HG03095 (cell line): Measurements from ENCODE around the gene CCL3.
"Not testable (repeated sequence)": the region's sequence is repeated elsewhere in the genome, so short reads cannot be mapped to it uniquely, and the experiment has no call there.

Experiments
- ATAC-seq: cut with Tn5 transposase; IDR thresholded peaks from one replicate; pipeline ENCODE4 v1.9.1; 2021; ENCODE audit warnings: moderate library complexity; ENCODE audit not compliant: unreplicated experiment

The CCL3 gene

DNA sequence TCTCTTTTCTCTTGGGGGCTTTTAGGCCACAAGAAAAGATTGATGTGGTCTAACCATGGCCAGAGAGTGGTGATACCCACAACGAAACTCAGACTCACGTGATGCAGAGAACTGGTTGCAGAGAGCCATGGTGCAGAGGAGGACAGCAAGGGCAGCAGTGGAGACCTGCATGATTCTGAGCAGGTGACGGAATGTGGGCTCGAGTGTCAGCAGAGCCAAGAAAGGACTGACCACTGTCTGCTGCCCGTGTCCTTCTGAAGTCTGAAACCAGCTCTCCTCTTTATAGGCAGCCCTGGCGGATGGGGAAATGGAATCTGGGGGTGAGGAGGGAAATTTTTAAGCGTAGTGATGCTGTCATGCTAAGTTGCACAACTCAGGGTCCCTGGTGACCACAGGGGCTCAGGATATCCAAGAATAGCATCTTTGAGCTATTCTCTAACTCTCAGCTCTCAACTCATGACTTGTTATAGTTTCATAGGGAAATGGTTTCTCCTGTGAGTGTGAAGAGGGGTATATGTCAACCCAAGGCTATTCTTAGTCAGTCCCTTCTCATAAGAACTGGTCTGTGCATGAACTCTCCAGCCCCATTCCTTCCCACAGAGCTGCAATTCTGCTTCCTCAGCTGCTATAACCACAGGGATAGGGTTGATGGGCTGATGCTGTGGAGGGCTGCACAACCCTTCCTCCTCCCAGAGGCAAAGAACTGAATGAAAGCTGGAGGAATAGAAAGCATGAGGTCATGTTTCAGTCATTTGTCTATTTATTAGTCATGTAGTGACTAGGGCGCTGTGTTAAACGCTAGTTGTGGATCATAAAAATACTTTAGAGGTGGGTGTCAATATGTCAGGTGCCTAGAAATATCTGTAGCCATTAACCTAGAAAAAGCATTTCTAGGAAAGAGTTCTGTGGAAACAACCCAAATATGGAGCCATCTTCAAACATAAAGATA is at the start of gene CCL3:
Gene CCL3 (minus strand): TSS at position 256 of the 949 bp plus-strand sequence. CDS start 85 bp downstream, at position 171.
- ATAC-seq, result peak; percentile 67

DNA sequence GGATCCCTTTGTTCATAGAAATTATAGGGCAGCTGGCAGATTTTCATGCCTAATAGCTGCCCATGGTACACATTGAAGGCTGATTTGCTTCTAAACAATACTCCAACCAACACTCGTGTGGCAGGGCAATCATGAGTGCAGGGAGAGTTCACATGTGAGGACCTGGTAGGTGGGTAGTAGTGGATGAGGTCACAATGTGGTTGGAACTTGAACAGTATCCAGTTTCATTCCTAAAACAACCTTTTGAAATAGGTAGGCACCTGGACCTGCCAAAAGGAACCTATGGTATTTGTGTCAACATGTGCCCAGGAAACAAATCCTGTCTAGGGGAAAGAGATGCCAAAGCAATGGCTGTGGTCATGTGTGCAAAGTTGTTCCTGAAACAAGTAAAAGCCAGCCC is 46.5 kb upstream of the CCL3 start:
- ATAC-seq, result no peak

- no peak for ATAC-seq
Observed at GRCh38 chr17:36136036-36136435, 46.1 kb upstream of the CCL3 start.

- no peak for ATAC-seq
Observed at GRCh38 chr17:36135465-36135864, 45.5 kb upstream of the CCL3 start.

DNA sequence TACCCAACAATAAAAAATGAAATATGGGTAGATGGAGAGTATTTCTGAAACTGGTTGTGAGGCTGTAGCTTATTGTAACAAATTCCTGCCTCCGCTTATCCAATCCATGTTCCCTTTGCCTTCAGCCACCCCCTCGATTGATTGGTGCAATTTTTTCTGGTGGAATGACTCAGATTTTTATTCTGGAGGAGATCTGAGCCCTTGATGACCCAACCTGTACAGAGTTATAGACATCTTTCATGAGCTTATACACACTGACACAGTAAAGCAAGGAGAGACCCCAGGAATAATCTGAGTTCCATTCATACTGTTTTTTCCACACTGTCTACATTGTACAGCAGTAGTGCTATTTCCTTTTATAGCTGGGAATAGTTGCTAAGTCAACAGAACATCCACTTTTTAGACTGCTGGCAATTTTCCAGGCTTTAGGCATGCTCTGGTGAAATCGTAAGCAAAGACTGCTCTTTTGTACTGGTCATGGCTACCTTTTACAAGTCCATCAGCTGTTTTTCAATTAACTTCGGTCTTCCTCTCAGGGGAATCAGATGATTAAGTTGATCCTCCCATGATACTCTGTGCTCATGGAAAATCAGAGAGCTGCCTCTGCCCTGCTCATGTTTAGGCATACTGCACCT is 43.8 kb upstream of the CCL3 start:
- ATAC-seq, result no peak

DNA sequence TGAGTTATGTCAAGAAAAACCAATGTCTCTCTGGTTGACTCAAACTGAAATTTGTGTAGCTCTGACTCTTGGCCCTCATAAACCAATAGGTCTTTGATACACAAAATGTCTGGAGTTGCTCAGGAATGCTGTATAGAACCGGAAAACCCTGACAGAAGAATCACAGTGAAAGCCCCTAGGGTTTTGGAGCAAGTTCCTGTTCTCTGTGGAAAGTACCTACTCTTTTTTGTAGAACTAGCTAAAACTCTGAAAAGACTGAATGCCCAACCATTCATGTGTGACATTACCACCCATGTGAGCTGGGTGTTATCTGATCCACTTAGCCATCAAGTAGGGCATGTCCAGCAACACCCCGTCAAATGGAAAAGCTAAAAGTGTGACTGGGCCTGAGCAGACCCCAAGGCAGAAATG is 42.5 kb upstream of the CCL3 start:
- ATAC-seq, result no peak

- ATAC-seq, result no peak
Observed at GRCh38 chr17:36131931-36132330, 42.0 kb upstream of the CCL3 start.

DNA sequence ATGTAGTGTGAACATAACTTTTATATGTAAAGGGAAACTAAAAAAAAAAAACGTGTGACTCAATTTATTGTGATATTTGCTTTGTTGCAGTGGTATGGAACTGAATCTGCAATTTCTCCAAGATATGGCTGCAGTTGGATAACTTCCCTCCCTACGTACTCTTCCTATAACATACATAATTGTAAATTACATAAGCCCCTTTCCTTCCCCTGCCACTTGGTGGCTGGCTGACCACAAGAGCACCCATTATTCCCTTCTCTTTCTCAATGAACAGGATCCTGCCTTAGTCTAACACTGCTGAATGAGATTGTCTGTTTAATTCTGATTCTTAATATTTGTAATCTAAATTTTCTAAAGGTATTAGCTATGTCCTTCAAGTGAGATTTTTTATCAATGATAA is 41.5 kb upstream of the CCL3 start:
- ATAC-seq, result no peak

GRCh38 chr17:36130346-36130745 is 40.4 kb upstream of the CCL3 start:
- no peak for ATAC-seq

- ATAC-seq, result no peak
Observed at GRCh38 chr17:36129616-36130015, 39.7 kb upstream of the CCL3 start.

- ATAC-seq, result no peak
Observed at GRCh38 chr17:36128411-36128978, 38.6 kb upstream of the CCL3 start.

DNA sequence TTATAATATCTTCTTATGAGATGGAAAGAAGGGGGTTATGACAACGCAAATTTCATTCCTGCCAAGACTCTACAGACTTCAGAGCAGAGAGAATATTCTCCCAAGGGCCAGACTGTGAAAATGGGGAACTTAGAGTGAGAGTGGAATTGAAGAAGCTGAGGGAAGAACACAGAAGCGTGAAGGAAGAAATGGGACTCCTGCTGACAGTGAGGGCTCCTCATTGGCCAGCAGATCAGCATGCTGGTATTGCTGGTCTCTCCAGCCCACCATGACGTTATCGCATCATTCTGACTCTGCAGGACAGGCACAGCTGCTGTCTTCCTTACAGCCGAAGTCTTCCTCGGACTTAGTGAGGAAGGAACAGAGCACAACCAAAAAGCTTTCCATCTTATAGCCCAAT is 38.0 kb upstream of the CCL3 start:
- ATAC-seq, result no peak

DNA sequence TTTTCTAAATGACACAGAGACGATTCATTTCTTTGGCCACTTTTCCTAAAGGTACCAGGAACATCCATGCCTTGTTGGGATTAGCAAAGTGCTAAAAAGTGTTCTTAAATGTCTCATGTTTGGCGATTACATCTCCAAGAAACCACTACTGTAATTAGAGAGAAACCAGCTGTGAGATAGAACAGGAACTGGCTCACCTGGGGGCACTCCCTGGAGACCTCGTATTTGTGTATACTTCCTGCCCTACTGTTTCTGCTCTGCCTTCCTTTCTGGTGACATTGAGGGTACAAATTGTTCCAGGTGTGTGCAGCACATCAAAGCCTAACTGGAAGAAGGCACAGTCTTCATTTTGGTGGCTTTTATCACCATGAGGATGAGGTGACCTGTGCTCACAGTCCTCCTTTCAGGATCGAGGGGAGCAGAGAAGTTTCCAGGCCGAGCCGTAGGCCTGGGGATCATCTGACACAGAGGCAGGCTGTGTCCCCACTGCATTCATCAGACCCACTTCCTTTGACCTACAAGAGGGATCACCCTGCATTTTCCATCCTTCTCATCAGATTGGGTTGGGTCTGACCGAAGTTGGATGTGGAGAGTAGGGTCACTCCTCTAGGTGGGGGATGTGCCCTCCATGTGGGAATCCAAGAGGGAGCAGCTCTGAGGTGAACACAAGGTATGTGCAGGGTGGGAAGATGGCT is 37.4 kb upstream of the CCL3 start:
- no peak for ATAC-seq

- ATAC-seq, result no peak
Observed at GRCh38 chr17:36124879-36125824, 35.2 kb upstream of the CCL3 start.

DNA sequence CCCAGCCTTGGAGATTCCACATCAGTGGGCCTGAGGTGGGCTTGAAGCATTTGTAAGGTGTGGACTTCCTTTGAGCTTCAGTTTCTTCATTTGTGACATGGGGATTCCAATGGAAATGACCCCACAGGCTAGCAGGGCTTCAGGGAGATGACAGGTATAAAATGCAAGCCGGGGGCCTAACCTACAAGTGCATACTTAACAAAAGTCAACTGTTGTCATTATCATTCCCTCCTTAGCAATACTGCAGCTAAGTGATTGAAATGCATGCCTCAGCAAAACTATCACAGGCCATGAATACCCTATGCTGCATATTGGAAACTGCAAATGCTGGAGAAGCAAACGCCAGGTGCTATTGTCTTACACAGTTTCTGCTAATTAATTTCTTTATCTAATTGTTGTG is 33.5 kb upstream of the CCL3 start:
- ATAC-seq, result no peak

DNA sequence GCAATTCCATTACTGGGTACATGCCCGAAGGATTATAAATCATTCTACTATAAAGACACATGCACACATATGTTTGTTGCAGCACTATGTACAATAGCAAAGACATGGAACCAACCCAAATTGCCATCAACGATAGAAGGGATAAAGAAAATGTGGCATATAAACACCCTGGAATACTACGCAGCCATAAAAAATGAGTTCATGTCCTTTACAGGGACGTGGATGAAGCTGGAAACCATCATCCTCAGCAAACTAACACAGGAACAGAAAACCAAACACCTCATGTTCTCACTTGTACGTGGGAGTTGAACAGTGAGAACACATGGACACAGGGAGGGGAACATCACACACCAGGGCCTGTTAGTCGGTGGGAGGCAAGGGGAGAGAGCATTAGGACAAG is 31.2 kb upstream of the CCL3 start:
- not testable (repeated sequence) for ATAC-seq

DNA sequence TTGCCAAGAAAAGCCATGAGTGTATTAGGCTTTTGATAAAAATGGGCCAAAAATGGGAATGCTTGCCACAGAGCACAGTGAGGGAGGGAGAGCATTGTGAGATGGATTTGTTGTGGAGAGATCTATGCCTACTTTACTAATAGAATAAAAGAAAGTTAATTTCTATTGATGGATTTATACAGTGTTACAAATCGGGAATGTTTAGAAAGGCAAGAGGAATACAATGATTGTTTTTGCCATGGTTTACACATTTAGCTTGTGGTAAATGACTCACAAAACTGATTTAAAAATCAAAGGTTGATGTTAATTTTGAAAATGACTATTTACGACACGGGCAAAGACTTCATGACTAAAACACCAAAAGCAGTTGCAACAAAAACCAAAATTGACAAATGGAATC is 30.3 kb upstream of the CCL3 start:
- no peak for ATAC-seq

DNA sequence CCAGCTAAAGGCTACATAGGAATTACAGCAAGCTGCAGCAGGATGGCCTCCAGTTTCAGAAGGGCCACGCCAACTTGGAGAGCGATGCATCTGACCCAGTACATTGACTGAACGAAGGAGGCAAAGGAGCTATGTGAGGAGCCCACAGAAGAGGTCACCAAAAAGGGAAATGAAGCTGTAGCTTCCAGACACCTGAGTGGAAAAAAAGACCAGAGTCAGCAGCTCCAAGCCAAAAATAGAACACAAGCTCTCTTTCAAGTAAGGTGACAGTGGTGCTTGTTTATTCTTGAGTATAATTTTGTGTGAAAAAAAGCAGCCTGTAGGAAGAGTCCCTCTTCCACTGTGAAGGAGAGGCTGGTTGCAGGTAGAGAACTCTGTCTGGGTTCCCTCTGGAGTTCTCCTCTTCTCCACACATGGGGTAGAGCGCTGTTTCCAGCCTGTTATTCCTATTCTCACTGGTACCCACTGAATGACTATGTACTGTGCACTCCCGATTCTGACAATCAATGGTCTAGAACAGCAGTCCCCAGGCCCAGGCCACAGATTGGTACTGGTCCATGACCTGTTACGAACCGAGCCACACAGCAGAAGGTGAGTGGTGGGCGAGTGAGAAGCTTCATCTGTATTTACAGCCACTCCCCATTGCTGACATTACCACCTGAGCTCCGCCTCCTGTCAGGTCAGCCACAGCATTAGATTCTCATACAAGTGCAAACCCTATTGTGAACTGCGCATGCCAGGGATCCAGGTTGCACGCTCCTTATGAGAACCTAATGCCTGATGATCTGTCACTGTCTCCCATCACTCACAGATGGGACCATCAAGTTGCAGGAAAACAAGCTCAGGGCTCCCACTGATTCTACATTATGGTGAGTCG is 28.8 kb upstream of the CCL3 start:
- ATAC-seq, result no peak
